ENCODE data around the gene DOK4.

- TF ChIP-seq POLR2A (IDR thresholded peaks at IDR 0.05; ENCODE audit: low read length) (no peak), GATA1 (IDR thresholded peaks at IDR 0.05; ENCODE audit: low read depth, low read length) (no peak)
Observed at GRCh38 chr16:57534337-57534880, 48.1 kb upstream of the DOK4 start.
